ENCODE measurements around the gene PRCC.

DNA sequence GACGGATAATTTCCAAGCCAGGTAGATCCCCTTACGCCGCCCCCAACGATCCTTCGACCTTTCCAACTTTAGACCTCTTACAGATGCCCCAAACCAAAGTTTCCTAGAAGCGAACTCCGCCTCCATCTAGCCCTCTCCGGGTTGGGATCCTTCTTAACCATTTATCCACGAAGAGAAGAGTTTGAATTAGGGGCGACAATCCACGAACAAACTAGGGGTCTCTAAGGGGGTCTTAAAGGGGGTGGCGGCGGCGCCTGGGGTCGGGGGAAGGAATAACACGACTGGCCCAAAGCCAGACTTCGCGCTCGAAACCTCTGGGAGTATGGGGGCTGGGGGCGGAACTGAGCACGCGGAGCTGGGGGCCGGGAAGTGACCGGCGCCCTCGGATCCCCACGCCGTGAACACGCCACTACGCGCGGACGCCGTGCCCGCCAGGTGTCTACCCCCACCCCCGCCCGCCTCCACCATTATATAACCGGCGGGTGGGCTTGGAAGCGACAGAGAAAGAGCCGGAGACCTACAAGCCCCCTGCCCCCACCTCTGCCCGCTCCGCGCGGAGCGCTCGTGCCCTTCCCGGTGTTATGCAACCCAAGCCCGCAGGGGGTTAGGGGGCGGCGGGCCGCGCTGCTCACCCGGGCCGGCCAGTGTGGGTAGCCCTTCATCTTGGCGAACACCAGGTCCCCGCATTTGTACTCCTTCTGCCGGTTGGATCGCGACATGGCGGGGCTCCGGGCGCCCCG lies 16.5 kb upstream of the PRCC start:
- TF ChIP-seq POLR2A (IDR thresholded peaks at IDR 0.05), result no peak
- TF ChIP-seq, protein P1, sequence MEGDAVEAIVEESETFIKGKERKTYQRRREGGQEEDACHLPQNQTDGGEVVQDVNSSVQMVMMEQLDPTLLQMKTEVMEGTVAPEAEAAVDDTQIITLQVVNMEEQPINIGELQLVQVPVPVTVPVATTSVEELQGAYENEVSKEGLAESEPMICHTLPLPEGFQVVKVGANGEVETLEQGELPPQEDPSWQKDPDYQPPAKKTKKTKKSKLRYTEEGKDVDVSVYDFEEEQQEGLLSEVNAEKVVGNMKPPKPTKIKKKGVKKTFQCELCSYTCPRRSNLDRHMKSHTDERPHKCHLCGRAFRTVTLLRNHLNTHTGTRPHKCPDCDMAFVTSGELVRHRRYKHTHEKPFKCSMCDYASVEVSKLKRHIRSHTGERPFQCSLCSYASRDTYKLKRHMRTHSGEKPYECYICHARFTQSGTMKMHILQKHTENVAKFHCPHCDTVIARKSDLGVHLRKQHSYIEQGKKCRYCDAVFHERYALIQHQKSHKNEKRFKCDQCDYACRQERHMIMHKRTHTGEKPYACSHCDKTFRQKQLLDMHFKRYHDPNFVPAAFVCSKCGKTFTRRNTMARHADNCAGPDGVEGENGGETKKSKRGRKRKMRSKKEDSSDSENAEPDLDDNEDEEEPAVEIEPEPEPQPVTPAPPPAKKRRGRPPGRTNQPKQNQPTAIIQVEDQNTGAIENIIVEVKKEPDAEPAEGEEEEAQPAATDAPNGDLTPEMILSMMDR (IDR thresholded peaks at IDR 0.05), result peak in 3 of 6 experiments; percentile 5 to 20 (median 14)

All from thyroid gland (tissue), 4 donors.